HepG2 (cell line): ENCODE data around the gene DMRTB1. TPM values are rescaled to one million over a fixed set of nuclear protein-coding genes. Genes with fewer than 3 reads are reported as not detected.

ENCODE experiments used
- CBX5 ChIP-seq: sonication (generic); formaldehyde crosslinking; IDR thresholded peaks from 2 replicates; pipeline ENCODE4 v1.4.0; 2020; ENCODE audit warnings: missing genetic modification reagents, borderline replicate concordance
- ELF1 ChIP-seq: sonication (generic); formaldehyde crosslinking; IDR thresholded peaks from 2 replicates; pipeline ENCODE4 v1.4.0; 2020; ENCODE audit warnings: missing genetic modification reagents
- GATAD1 ChIP-seq: IDR thresholded peaks from 2 replicates; pipeline ENCODE4 v1.6.1; 2016; ENCODE audit warnings: missing genetic modification reagents, missing compliant biosample characterization
- KDM4B ChIP-seq: sonication (generic); formaldehyde crosslinking; IDR thresholded peaks from 2 replicates; pipeline ENCODE4 v1.4.0; 2020; ENCODE audit warnings: missing genetic modification reagents
- MAZ ChIP-seq, 2 experiments: sonication (generic) in 1 of 2; formaldehyde crosslinking in 1 of 2; IDR thresholded peaks; 2 replicates each; pipeline versions ENCODE4 v1.5.0 to v1.6.1; 2012 to 2020; ENCODE audit warnings: low read depth in 2 of 2, mild to moderate bottlenecking in 2 of 2, borderline replicate concordance in 1 of 2, improper control_type of control experiment in 1 of 2, low read length in 1 of 2, missing genetic modification reagents in 1 of 2, moderate library complexity in 1 of 2
- SMC3 ChIP-seq: IDR thresholded peaks from 2 replicates; pipeline ENCODE4 v1.6.1; 2011; ENCODE audit warnings: low read length, improper control_type of control experiment
- SNRNP70 ChIP-seq: fragments of 200-400 bp; formaldehyde crosslinking; IDR thresholded peaks from 2 replicates; pipeline ENCODE4 v1.6.1; 2017; ENCODE audit warnings: mild to moderate bottlenecking, low read depth, low read length, moderate library complexity
- STAG1 ChIP-seq: sonication (generic); formaldehyde crosslinking; IDR thresholded peaks from 2 replicates; pipeline ENCODE4 v1.4.0; 2020; ENCODE audit warnings: missing genetic modification reagents
- TEAD2 ChIP-seq: sonication (generic); formaldehyde crosslinking; IDR thresholded peaks from 2 replicates; pipeline ENCODE4 v1.9.0; 2021; ENCODE audit warnings: missing genetic modification reagents
- TOPORS ChIP-seq: sonication (generic); formaldehyde crosslinking; IDR thresholded peaks from 2 replicates; pipeline ENCODE4 v1.8.0; 2023; ENCODE audit warnings: mild to moderate bottlenecking, missing genetic modification reagents
- U2AF1 ChIP-seq: fragments of 200-400 bp; formaldehyde crosslinking; optimal IDR thresholded peaks from 2 replicates; pipeline ENCODE3; 2017; ENCODE audit warnings: mild to moderate bottlenecking, low read depth, low read length
- XRCC5 ChIP-seq: fragments of 200-400 bp; formaldehyde crosslinking; optimal IDR thresholded peaks from 2 replicates; pipeline ENCODE3; 2017; ENCODE audit warnings: mild to moderate bottlenecking, low read length
- ZFP36L2 ChIP-seq: sonication (generic); formaldehyde crosslinking; IDR thresholded peaks from 2 replicates; pipeline ENCODE4 v1.4.0; 2020; ENCODE audit warnings: missing genetic modification reagents
- ZNF274 ChIP-seq: sonication (generic); formaldehyde crosslinking; IDR thresholded peaks from 2 replicates; pipeline ENCODE4 v1.5.1; 2020; ENCODE audit warnings: mild to moderate bottlenecking, missing genetic modification reagents
- ZNF329 ChIP-seq: sonication (generic); formaldehyde crosslinking; IDR thresholded peaks from 2 replicates; pipeline ENCODE4 v1.9.0; 2021; ENCODE audit warnings: low read depth, mild to moderate bottlenecking, missing genetic modification reagents
- ZNF468 ChIP-seq: sonication (generic); formaldehyde crosslinking; IDR thresholded peaks from 2 replicates; pipeline ENCODE4 v1.8.0; 2022; ENCODE audit warnings: mild to moderate bottlenecking, moderate library complexity, missing genetic modification reagents
- ZNF644 ChIP-seq: IDR thresholded peaks from 2 replicates; pipeline ENCODE4 v1.6.1; 2016; ENCODE audit warnings: low read depth
- ZNF850 ChIP-seq: sonication (generic); formaldehyde crosslinking; conservative IDR thresholded peaks from 2 replicates; pipeline ENCODE4 v1.9.0; 2021; ENCODE audit warnings: mild to moderate bottlenecking, missing genetic modification reagents
- polyA plus RNA-seq, 8 experiments: library from polyadenylated mRNA; depleted of rRNA in 3 of 8; stranded (reverse) in 7 of 8; unstranded in 1 of 8; fragments of >200 nt; fragmentation: Illumina TruSeq in 4 of 8; extraction: Trizol in 4 of 8; gene quantifications; 2 replicates each; pipeline versions ENCODE4 v1.2.1 to v1.2.3, GENCODE V29; 2011 to 2016; ENCODE audit warnings: low read depth in 4 of 8, missing spikeins in 1 of 8, mixed read lengths in 1 of 8; ENCODE audit not compliant: insufficient read depth in 1 of 8
- total RNA-seq, 5 experiments: library from RNA; depleted of rRNA; stranded (reverse); fragments of >200 nt; fragmentation: Illumina TruSeq; extraction: Trizol; gene quantifications; 2 replicates each; pipeline ENCODE4 v1.2.3, GENCODE V29; 2016; ENCODE audit warnings: low read depth in 1 of 5
- TF ChIP-seq, protein P1 (sequence below), 2 experiments: fragments of 450-650 bp in 1 of 2; sonication (generic) in 1 of 2; formaldehyde crosslinking; IDR thresholded peaks; 2 replicates each; pipeline versions ENCODE4 v1.5.0 to v1.8.0; 2020 to 2022; ENCODE audit warnings: mild to moderate bottlenecking in 1 of 2, missing genetic modification reagents in 1 of 2
- TF ChIP-seq, protein P2 (sequence below): sonication (generic); formaldehyde crosslinking; IDR thresholded peaks from 2 replicates; pipeline ENCODE4 v1.8.0; 2022; ENCODE audit warnings: missing genetic modification reagents, mild to moderate bottlenecking, inconsistent platforms, borderline replicate concordance
- TF ChIP-seq, protein P3 (sequence below): IDR thresholded peaks from 2 replicates; pipeline ENCODE4 v1.6.1; 2016; ENCODE audit warnings: missing compliant biosample characterization, missing genetic modification reagents, borderline replicate concordance
- TF ChIP-seq, protein P4 (sequence below): sonication (generic); formaldehyde crosslinking; IDR thresholded peaks from 2 replicates; pipeline ENCODE4 v1.5.0; 2020; ENCODE audit warnings: mild to moderate bottlenecking, missing genetic modification reagents, moderate library complexity
- TF ChIP-seq, protein P5 (sequence below): sonication (generic); formaldehyde crosslinking; IDR thresholded peaks from 2 replicates; pipeline ENCODE4 v1.4.0; 2020; ENCODE audit warnings: missing genetic modification reagents; ENCODE audit errors: not compliant biosample characterization

DMRTB1 gene
- total and polyA plus RNA-seq, 2 of the 13 experiments (the other 11 are each of a cell fraction or from before 2014, with no cell fraction given) = not detected

DNA sequence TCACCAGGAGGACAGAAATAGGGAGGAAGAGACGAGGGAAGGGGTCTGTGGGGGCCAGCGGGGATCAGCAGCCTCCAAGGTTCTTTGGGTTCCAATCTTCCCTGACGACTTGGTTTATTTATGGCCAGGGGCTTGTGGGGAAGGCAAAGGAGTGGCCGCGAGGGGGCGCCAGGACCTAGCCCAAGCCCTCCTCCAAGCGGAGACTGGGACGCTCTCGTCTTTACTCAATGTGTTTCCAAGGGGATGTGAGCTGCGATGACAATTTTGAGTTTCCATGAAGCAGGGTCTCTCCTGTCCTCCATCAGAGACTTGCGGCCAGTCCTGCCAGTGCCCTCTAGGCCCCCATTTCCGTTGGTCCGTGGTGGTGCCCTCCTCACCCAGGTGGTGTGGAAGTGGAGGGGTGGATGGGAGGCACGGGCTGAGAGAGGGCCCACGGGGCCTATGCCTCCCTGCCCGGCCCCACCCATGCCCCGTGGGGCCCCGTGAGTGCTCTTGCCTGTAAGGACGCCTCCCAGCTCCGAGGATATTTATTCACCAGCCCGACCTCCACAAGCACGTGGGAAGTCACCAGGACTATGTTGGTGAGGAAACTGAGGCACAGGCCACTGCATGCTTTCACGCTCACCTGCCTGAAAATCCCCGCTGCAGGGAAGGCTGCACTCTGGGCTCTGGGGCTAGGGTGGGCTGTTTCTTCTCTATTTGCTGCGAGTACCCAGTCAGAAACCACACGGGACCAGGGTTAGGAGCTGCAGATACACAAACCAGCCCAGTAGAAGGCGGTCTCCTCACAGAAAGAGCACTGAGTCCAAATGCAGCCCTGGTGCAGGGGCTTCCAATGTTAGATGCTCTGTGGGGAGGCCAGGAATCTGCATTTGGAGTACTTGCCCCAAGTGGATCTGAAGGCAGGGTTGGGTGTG is 26.5 kb downstream of the DMRTB1 start (continued):
- peak; percentile 29; the same call in 1 of the 2 replicates for TF ChIP-seq SMC3
- TF ChIP-seq ZFP36L2 (CRISPR knock-in tag) = no peak
- TF ChIP-seq, protein P1, sequence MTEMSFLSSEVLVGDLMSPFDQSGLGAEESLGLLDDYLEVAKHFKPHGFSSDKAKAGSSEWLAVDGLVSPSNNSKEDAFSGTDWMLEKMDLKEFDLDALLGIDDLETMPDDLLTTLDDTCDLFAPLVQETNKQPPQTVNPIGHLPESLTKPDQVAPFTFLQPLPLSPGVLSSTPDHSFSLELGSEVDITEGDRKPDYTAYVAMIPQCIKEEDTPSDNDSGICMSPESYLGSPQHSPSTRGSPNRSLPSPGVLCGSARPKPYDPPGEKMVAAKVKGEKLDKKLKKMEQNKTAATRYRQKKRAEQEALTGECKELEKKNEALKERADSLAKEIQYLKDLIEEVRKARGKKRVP (CRISPR knock-in tag; IDR thresholded peaks at IDR 0.05) = no peak
- TF ChIP-seq ZNF274 (CRISPR knock-in tag) = no peak
- TF ChIP-seq TOPORS (CRISPR knock-in tag) = no peak
- TF ChIP-seq, protein P2, sequence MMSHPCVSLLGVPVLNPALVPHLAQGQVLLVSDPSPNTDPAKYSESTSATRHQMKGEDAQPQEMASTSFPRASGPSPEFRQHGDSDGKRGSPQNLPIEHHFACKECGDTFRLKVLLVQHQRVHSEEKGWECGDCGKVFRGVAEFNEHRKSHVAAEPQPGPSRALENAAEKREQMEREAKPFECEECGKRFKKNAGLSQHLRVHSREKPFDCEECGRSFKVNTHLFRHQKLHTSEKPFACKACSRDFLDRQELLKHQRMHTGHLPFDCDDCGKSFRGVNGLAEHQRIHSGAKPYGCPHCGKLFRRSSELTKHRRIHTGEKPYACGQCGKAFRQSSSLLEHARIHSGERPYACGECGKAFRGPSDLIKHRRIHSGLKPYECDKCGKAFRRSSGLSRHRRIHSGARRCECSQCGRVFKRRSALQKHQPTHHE (CRISPR knock-in tag) = no peak
- TF ChIP-seq ZNF468 = no peak
- TF ChIP-seq ZNF850 = no peak
- TF ChIP-seq SNRNP70 = no peak
- peak; percentile 86 for TF ChIP-seq STAG1 (CRISPR knock-in tag)
- TF ChIP-seq KDM4B (CRISPR knock-in tag) = no peak
- TF ChIP-seq GATAD1 (CRISPR knock-in tag) = no peak
- TF ChIP-seq, protein P3, sequence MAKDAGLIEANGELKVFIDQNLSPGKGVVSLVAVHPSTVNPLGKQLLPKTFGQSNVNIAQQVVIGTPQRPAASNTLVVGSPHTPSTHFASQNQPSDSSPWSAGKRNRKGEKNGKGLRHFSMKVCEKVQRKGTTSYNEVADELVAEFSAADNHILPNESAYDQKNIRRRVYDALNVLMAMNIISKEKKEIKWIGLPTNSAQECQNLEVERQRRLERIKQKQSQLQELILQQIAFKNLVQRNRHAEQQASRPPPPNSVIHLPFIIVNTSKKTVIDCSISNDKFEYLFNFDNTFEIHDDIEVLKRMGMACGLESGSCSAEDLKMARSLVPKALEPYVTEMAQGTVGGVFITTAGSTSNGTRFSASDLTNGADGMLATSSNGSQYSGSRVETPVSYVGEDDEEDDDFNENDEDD (CRISPR knock-in tag) = no peak
- TF ChIP-seq CBX5 (CRISPR knock-in tag) = no peak
- TF ChIP-seq ZNF644 (CRISPR knock-in tag) = no peak
- TF ChIP-seq TEAD2 (CRISPR knock-in tag) = no peak
- TF ChIP-seq ELF1 (CRISPR knock-in tag) = no peak
- TF ChIP-seq U2AF1 = no peak
- peak; percentile 62 for TF ChIP-seq XRCC5
- TF ChIP-seq, protein P4, sequence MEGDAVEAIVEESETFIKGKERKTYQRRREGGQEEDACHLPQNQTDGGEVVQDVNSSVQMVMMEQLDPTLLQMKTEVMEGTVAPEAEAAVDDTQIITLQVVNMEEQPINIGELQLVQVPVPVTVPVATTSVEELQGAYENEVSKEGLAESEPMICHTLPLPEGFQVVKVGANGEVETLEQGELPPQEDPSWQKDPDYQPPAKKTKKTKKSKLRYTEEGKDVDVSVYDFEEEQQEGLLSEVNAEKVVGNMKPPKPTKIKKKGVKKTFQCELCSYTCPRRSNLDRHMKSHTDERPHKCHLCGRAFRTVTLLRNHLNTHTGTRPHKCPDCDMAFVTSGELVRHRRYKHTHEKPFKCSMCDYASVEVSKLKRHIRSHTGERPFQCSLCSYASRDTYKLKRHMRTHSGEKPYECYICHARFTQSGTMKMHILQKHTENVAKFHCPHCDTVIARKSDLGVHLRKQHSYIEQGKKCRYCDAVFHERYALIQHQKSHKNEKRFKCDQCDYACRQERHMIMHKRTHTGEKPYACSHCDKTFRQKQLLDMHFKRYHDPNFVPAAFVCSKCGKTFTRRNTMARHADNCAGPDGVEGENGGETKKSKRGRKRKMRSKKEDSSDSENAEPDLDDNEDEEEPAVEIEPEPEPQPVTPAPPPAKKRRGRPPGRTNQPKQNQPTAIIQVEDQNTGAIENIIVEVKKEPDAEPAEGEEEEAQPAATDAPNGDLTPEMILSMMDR (CRISPR knock-in tag) = peak; percentile 89
- no peak for TF ChIP-seq MAZ (IDR thresholded peaks at IDR 0.05; ENCODE audit: borderline replicate concordance, low read depth, low read length)
- TF ChIP-seq MAZ (CRISPR knock-in tag; IDR thresholded peaks at IDR 0.05; ENCODE audit: low read depth) = 0 out of 2 replicates have a peak, but pooled peaks have one; percentile 28
- TF ChIP-seq ZNF329 (CRISPR knock-in tag) = no peak
- TF ChIP-seq, protein P5, sequence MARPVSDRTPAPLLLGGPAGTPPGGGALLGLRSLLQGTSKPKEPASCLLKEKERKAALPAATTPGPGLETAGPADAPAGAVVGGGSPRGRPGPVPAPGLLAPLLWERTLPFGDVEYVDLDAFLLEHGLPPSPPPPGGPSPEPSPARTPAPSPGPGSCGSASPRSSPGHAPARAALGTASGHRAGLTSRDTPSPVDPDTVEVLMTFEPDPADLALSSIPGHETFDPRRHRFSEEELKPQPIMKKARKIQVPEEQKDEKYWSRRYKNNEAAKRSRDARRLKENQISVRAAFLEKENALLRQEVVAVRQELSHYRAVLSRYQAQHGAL (CRISPR knock-in tag) = no peak
